Effector CD4-positive, alpha-beta T cell (primary cell): ENCODE measurements around the gene IL34.
"Not testable (repeated sequence)": the region's sequence is repeated elsewhere in the genome, so short reads cannot be mapped to it uniquely, and the experiment has no call there.

Experiments used
- DNase-seq: peaks from one replicate; pipeline ENCODE4 v3.0.0-alpha.2; 2020
- total RNA-seq: gene quantifications from one replicate; lab custom pipeline; 2026; lab: John Stamatoyannopoulos, UW

IL34 gene
- total RNA-seq, result 1.5 reads per million

- DNase-seq, result no peak
Measured at GRCh38 chr16:70646260-70647241, at the start of gene IL34. TSS of gene IL34 (plus strand) at chr16:70646559. CDS start at chr16:70646948, 389 bp downstream.

- DNase-seq, result no peak
Measured at GRCh38 chr16:70597135-70597835, 49.1 kb upstream of the IL34 start.

GRCh38 chr16:70598937-70599503, 47.3 kb upstream of the IL34 start:
- DNase-seq, result no peak

GRCh38 chr16:70600730-70601129, 45.6 kb upstream of the IL34 start:
- DNase-seq, result no peak

GRCh38 chr16:70601576-70602575, 44.5 kb upstream of the IL34 start:
- DNase-seq, result no peak

GRCh38 chr16:70602831-70603230, 43.5 kb upstream of the IL34 start:
- no peak for DNase-seq

GRCh38 chr16:70604407-70605282, 41.7 kb upstream of the IL34 start:
- no peak for DNase-seq

- DNase-seq, result no peak
Measured at GRCh38 chr16:70605283-70605657, 41.1 kb upstream of the IL34 start.

- DNase-seq, result no peak
Measured at GRCh38 chr16:70608521-70608920, 37.8 kb upstream of the IL34 start.

GRCh38 chr16:70610273-70611223, 35.8 kb upstream of the IL34 start:
- no peak for DNase-seq

GRCh38 chr16:70611224-70611598, 35.1 kb upstream of the IL34 start:
- no peak for DNase-seq

GRCh38 chr16:70611785-70612303, 34.5 kb upstream of the IL34 start:
- no peak for DNase-seq

- no peak for DNase-seq
Measured at GRCh38 chr16:70612931-70613330, 33.4 kb upstream of the IL34 start.

GRCh38 chr16:70614208-70614951, 32.0 kb upstream of the IL34 start:
- DNase-seq, result no peak

GRCh38 chr16:70615945-70616344, 30.4 kb upstream of the IL34 start:
- no peak for DNase-seq

GRCh38 chr16:70621864-70622263, 24.5 kb upstream of the IL34 start:
- DNase-seq, result not testable (repeated sequence)

GRCh38 chr16:70627696-70628095, 18.7 kb upstream of the IL34 start:
- no peak for DNase-seq

- no peak for DNase-seq
Measured at GRCh38 chr16:70630960-70631745, 15.2 kb upstream of the IL34 start.
